PC-9 (cell line): ENCODE results near the gene DDX39B.

Experiments
- EZH2 ChIP-seq: fragments of 200-600 bp; sonication (generic); IDR thresholded peaks from 2 replicates; pipeline ENCODE4 v1.8.0; 2017; ENCODE audit warnings: antibody characterized with exemption, low read depth
- TF ChIP-seq, protein P1 (sequence below): fragments of 200-600 bp; sonication (generic); conservative IDR thresholded peaks from 2 replicates; pipeline ENCODE4 v1.6.1; 2017; ENCODE audit warnings: mixed run types, antibody characterized with exemption, mild to moderate bottlenecking, moderate library complexity

DNA sequence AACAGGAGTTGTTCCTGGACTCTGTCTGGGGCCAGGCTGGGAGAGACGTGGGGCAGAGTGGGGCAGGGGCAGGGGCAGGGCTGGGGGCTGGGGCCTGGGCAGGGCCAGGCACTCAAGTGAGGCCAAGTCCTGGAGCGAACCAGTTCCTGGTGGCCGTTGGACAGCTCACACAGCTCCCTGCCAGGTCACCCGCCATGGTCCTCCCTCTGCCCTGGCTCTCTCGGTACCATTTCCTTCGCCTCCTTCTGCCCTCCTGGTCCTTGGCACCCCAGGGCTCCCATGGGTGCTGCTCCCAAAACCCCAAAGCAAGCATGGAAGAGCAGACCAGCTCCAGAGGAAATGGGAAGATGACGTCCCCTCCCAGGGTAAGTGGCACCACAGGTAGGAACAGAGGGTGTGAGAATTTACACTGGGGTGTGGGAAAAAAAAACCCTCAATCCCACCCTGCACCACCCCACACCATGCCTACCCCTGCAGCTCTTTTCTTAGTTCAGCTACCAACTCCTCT, 12.9 kb downstream of the DDX39B start, which contains the start of gene MCCD1:
- TF ChIP-seq, protein P1, sequence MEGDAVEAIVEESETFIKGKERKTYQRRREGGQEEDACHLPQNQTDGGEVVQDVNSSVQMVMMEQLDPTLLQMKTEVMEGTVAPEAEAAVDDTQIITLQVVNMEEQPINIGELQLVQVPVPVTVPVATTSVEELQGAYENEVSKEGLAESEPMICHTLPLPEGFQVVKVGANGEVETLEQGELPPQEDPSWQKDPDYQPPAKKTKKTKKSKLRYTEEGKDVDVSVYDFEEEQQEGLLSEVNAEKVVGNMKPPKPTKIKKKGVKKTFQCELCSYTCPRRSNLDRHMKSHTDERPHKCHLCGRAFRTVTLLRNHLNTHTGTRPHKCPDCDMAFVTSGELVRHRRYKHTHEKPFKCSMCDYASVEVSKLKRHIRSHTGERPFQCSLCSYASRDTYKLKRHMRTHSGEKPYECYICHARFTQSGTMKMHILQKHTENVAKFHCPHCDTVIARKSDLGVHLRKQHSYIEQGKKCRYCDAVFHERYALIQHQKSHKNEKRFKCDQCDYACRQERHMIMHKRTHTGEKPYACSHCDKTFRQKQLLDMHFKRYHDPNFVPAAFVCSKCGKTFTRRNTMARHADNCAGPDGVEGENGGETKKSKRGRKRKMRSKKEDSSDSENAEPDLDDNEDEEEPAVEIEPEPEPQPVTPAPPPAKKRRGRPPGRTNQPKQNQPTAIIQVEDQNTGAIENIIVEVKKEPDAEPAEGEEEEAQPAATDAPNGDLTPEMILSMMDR = no peak
- TF ChIP-seq EZH2 = no peak
